ENCODE results near the gene TMEM53. TPM values are rescaled to one million over a fixed set of nuclear protein-coding genes. Genes with fewer than 3 reads are reported as not detected.
"Not testable (repeated sequence)": the region's sequence is repeated elsewhere in the genome, so short reads cannot be mapped to it uniquely, and the experiment has no call there.

The TMEM53 gene
- total RNA-seq, 4 donors from 2014 or later: 5.2 to 23.4 (median 9.9) TPM

GRCh38 chr1:44701141-44701573 is 26.9 kb upstream of the TMEM53 start:
- no peak for DNase-seq (ENCODE audit: low spot score in 2 of 2)
- intact Hi-C loops (cut with DNase I; ENCODE audit: low total_unique reads): no loop called here
- WGBS, 2 donors: 72 to 80% methylated on average over 7 of the region's 7 CpGs
- TF ChIP-seq CTCF (IDR thresholded peaks at IDR 0.05) (no peak), POLR2A (IDR thresholded peaks at IDR 0.05) (no peak)
- no peak overlapping the region for H3K4me3 ChIP-seq (ENCODE audit: low read depth, poor library complexity, severe bottlenecking)

GRCh38 chr1:44700573-44700972 is 26.3 kb upstream of the TMEM53 start:
- TF ChIP-seq POLR2A (IDR thresholded peaks at IDR 0.05): no peak
- TF ChIP-seq CTCF (IDR thresholded peaks at IDR 0.05): no peak
- DNase-seq (ENCODE audit: low spot score in 2 of 2): no peak
- no peak overlapping the region for H3K4me3 ChIP-seq (ENCODE audit: low read depth, poor library complexity, severe bottlenecking)
- intact Hi-C loops (cut with DNase I; ENCODE audit: low total_unique reads): no loop called here
- WGBS, 2 donors: 82 to 94% methylated on average over 1 of the region's 1 CpG

GRCh38 chr1:44699375-44699774 is 25.1 kb upstream of the TMEM53 start:
- intact Hi-C loops (cut with DNase I; ENCODE audit: low total_unique reads); DNase-seq (ENCODE audit: low spot score in 2 of 2); H3K4me3 ChIP-seq (ENCODE audit: low read depth, poor library complexity, severe bottlenecking): not testable (repeated sequence)
- WGBS, 2 donors: 85 to 96% methylated on average over 9 of the region's 9 CpGs

DNA sequence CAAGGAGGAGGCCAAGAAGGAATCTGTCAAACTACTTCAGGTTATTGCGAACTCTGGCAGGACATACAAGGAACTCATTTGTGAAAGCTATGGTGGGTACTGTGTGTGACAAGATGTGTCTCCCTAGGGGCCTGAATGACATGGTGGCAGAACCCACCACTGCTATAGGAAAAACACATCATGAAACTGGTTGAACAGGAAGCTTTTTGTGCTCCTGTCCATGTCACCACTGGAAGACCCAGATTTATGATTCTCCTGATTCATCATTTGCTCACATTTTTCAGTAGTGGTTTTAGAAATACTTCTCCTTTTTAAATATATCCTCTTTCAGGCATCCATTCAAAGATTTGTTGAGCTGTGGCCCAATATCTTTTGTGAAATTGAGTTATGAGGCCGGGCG is 23.9 kb upstream of the TMEM53 start:
- 92 to 95% methylated on average over 3 of the region's 3 CpGs for WGBS, 2 donors
- intact Hi-C loops (cut with DNase I; ENCODE audit: low total_unique reads): no loop called here
- H3K4me3 ChIP-seq (ENCODE audit: low read depth, poor library complexity, severe bottlenecking): no peak overlapping the region
- TF ChIP-seq POLR2A (IDR thresholded peaks at IDR 0.05) (no peak), CTCF (IDR thresholded peaks at IDR 0.05) (no peak)
- no peak for DNase-seq (ENCODE audit: low spot score in 2 of 2)

- 64 to 76% methylated on average over 7 of the region's 7 CpGs for WGBS, 2 donors
- TF ChIP-seq CTCF (IDR thresholded peaks at IDR 0.05) (no peak), POLR2A (IDR thresholded peaks at IDR 0.05) (no peak)
- intact Hi-C loops (cut with DNase I; ENCODE audit: low total_unique reads): no loop called here
- no peak for DNase-seq (ENCODE audit: low spot score in 2 of 2)
- H3K4me3 ChIP-seq (ENCODE audit: low read depth, poor library complexity, severe bottlenecking): no peak overlapping the region
These were observed 22.6 kb upstream of the TMEM53 start for GRCh38 chr1:44696789-44697345.

DNA sequence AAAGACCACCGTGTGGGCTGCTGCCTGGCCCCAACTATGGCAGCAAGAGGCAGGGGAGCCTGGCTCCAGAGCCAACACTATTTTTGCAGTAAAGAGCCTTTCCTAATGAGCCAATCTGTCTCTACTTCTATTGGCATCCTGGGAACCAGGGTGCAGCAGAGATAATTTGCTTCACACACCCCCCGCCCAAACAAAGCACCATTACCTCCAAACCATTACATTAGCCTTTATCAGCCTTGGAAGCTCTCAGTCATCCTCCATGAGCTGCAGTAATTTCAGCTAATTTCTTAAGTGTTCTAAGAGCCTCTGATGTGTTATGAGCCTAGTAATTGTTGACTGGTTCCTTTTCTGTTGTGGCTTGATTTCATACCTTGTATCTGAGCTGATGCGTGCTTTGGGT is 21.8 kb upstream of the TMEM53 start:
- 87 to 94% methylated on average over 3 of the region's 3 CpGs for WGBS, 2 donors
- intact Hi-C loops (cut with DNase I; ENCODE audit: low total_unique reads): no loop called here
- DNase-seq (ENCODE audit: low spot score in 2 of 2): no peak
- TF ChIP-seq POLR2A (IDR thresholded peaks at IDR 0.05): no peak
- TF ChIP-seq CTCF (IDR thresholded peaks at IDR 0.05): no peak
- H3K4me3 ChIP-seq (ENCODE audit: low read depth, poor library complexity, severe bottlenecking): no peak overlapping the region

All from lower leg skin (tissue), 4 donors.